ENCODE data around the gene CST11.
"Not testable (repeated sequence)": the region's sequence is repeated elsewhere in the genome, so short reads cannot be mapped to it uniquely, and the experiment has no call there.

DNA sequence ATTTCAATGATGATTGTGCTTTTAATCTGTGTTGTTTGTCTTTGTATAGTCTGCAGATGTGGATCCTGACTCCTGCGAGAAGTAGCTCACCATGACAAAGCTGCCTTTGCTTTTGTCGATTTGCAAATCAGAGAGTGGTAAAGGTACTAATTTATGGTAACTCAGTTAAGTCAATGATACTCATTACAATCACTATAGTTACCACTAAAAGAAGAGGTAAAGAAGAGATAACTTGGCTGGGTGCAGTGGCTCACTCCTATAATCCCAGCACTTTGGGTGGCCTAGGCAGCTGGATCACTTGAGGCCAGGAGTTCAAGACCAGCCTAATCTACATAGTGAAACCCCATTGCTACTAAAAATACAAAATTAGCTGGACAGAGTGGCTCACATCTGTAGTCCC, 20.6 kb upstream of the CST11 start:
- not testable (repeated sequence) for TF ChIP-seq CTCF (IDR thresholded peaks at IDR 0.05; ENCODE audit: low read depth, low read length, missing input control); RXRA (IDR thresholded peaks at IDR 0.05); GABPA (IDR thresholded peaks at IDR 0.05 in 1 of 2, conservative IDR thresholded peaks at IDR 0.05 in 1 of 2); RAD21 (IDR thresholded peaks at IDR 0.05); FOXA1 (IDR thresholded peaks at IDR 0.05); JUND (IDR thresholded peaks at IDR 0.05); SP1 (IDR thresholded peaks at IDR 0.05); TAF1 (conservative IDR thresholded peaks at IDR 0.05); NR2F2 (IDR thresholded peaks at IDR 0.05); EGR1 (IDR thresholded peaks at IDR 0.05; ENCODE audit: low read depth in 2 of 2)
- TF ChIP-seq, protein P1, sequence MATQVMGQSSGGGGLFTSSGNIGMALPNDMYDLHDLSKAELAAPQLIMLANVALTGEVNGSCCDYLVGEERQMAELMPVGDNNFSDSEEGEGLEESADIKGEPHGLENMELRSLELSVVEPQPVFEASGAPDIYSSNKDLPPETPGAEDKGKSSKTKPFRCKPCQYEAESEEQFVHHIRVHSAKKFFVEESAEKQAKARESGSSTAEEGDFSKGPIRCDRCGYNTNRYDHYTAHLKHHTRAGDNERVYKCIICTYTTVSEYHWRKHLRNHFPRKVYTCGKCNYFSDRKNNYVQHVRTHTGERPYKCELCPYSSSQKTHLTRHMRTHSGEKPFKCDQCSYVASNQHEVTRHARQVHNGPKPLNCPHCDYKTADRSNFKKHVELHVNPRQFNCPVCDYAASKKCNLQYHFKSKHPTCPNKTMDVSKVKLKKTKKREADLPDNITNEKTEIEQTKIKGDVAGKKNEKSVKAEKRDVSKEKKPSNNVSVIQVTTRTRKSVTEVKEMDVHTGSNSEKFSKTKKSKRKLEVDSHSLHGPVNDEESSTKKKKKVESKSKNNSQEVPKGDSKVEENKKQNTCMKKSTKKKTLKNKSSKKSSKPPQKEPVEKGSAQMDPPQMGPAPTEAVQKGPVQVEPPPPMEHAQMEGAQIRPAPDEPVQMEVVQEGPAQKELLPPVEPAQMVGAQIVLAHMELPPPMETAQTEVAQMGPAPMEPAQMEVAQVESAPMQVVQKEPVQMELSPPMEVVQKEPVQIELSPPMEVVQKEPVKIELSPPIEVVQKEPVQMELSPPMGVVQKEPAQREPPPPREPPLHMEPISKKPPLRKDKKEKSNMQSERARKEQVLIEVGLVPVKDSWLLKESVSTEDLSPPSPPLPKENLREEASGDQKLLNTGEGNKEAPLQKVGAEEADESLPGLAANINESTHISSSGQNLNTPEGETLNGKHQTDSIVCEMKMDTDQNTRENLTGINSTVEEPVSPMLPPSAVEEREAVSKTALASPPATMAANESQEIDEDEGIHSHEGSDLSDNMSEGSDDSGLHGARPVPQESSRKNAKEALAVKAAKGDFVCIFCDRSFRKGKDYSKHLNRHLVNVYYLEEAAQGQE (IDR thresholded peaks at IDR 0.05), result not testable (repeated sequence)
- TF ChIP-seq, protein P2, sequence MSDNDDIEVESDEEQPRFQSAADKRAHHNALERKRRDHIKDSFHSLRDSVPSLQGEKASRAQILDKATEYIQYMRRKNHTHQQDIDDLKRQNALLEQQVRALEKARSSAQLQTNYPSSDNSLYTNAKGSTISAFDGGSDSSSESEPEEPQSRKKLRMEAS (IDR thresholded peaks at IDR 0.05), result not testable (repeated sequence)
- TF ChIP-seq, protein P3, sequence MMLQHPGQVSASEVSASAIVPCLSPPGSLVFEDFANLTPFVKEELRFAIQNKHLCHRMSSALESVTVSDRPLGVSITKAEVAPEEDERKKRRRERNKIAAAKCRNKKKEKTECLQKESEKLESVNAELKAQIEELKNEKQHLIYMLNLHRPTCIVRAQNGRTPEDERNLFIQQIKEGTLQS (IDR thresholded peaks at IDR 0.05), result not testable (repeated sequence)
